Adrenal gland (tissue), 12 donors: ENCODE results near the gene TH. TPM values are rescaled to one million over a fixed set of nuclear protein-coding genes. Genes with fewer than 3 reads are reported as not detected.

Experiments
- DNase-seq, 7 donors: peaks; one replicate each; pipeline ENCODE4 v3.0.0-alpha.2; 2019 to 2020
- H3K27ac ChIP-seq, 5 donors: fragments of 200-600 bp; sonication (generic) in 4 of 5; 1 replicate in 3 of 5; 2 replicates in 2 of 5; pipeline versions ENCODE4 v1.5.1 to v1.8.0; 2016 to 2020; ENCODE audit warnings: mild to moderate bottlenecking in 1 of 5
- H3K27me3 ChIP-seq: fragments of 200-600 bp; 2 replicates; pipeline ENCODE4 v1.8.0; 2021
- H3K36me3 ChIP-seq, 2 donors: fragments of 200-600 bp; replicated peaks in 1 of 2; 1 replicate in 1 of 2; 2 replicates in 1 of 2; pipeline versions ENCODE4 v1.5.1 to v1.8.0; 2018 to 2022
- H3K4me1 ChIP-seq, 2 donors: fragments of 200-600 bp; replicated peaks in 1 of 2; 1 replicate in 1 of 2; 2 replicates in 1 of 2; pipeline versions ENCODE4 v1.5.1 to v1.8.0; 2018 to 2021
- H3K4me3 ChIP-seq, 4 donors: fragments of 200-600 bp; sonication (generic) in 3 of 4; one replicate each; pipeline ENCODE4 v1.5.1; 2016 to 2018
- H3K9me3 ChIP-seq, 3 donors: fragments of 200-600 bp; sonication (generic) in 1 of 3; replicated peaks in 1 of 3; 1 replicate in 2 of 3; 2 replicates in 1 of 3; pipeline versions ENCODE4 v1.5.1 to v1.8.0; 2016 to 2021
- POLR2A ChIP-seq, 2 donors: fragments of 450-650 bp; IDR thresholded peaks; one replicate each; pipeline ENCODE4 v1.6.1; 2017; ENCODE audit warnings: antibody characterized with exemption in 2 of 2, mild to moderate bottlenecking in 2 of 2, moderate library complexity in 1 of 2
- WGBS, 4 donors: extraction: QIAGEN DNeasy Blood & Tissue Kit in 2 of 4; methylation state at CpG; one replicate each; pipeline versions ENCODE4 v1.1.5 to v1.1.7; 2013 to 2017; 5-methylcytosine and 5-hydroxymethylcytosine counted together
- intact Hi-C, 2 donors: fragments of 100-400 bp; cut with DNase I; formaldehyde crosslinking; loops; one replicate each; pipeline versions ENCODE4 v1.14.1 to v1.15.0; 2022 to 2023
- polyA plus RNA-seq, 3 donors: library from polyadenylated mRNA; stranded (reverse); fragments of 200-250 nt in 2 of 3; fragments of 350-450 nt in 1 of 3; fragmentation: Illumina TruSeq in 1 of 3; extraction: RNeasy Lipid Tissue Mini Kit (QIAGEN cat#74804) in 1 of 3; gene quantifications; one replicate each; pipeline ENCODE4 v1.2.3, GENCODE V29; 2013 to 2014
- total RNA-seq, 9 donors: library from RNA; depleted of rRNA in 4 of 9; stranded (reverse); fragments of >200 nt in 4 of 9; fragments of 120-200 nt in 1 of 9; fragmentation: NEBNext Ultra II Directional in 1 of 9; extraction: Animal tissue kit (Norgen Biotek cat#: 25700) in 1 of 9; gene quantifications; one replicate each; pipeline versions ENCODE4 v1.1.0 to v1.2.4, GENCODE V29; 2013 to 2023
- TF ChIP-seq, protein P1 (sequence below), 6 experiments: fragments of 450-650 bp in 4 of 6; fragments of 200-600 bp in 2 of 6; sonication (generic) in 1 of 6; IDR thresholded peaks; 1 replicate in 5 of 6; 2 replicates in 1 of 6; pipeline versions ENCODE4 v1.5.1 to v1.8.0; 2016 to 2021; ENCODE audit warnings: antibody characterized with exemption in 6 of 6, mild to moderate bottlenecking in 2 of 6, moderate library complexity in 1 of 6
- donor health status: healthy with polysubstance abuse.
- donor health status: Bipolar disorder and iron deficiency.
- donor health status: DM: yes; HTN: yes; CAD: no.
- donor health status: DM: no; HTN: no; CAD: no.
- donor health status: DM: no; HTN: no; CAD: no.
- donor health status: DM: yes; HTN: yes; CAD: no.

The TH gene
- total and polyA plus RNA-seq, 12 donors, result 0.54 to 1,253 (median 55.2) TPM; not detected in 1

DNA sequence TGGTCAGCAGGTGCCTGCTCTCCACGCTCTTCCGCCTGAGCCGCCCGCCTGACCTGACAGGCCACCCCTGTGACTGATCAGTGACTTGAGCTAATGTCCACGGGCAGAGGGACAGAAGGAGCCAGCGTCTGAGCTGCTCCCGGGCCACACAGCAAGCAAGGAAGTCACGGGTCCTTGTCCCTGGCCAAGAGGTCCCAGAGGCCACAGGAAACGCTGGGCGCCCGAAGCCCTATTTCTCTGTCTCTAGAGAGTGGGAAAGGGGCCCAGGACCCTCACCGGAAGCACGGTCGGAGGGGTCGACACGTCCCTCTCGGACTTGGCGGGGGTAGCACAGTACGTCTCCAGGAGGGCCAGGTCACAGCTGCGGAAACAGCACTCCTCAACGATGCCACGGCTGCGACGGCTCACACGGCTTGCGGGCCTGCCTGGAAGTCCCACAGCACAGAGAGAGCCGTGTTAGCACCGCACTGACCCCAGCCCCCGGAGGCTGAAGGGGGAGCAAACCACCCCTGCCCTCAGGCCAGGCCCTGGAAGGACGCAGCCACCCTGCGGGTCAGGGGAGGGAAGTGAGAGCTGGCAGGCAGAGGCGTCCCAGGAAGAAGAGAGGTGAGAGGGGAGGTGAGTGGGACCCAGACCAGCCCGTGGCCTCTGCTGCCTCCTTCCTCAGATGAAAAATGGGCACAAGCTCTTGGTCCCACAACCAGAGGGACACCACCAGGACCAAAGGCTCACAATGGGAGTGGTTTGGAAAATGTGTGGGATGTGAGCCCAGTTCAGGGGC lies 38.2 kb downstream of the TH start:
- Histone ChIP-seq H3K4me1 (no peaks in the 10 kb centered on the region), H3K27me3 (peaks cover 28% of the 10 kb centered on the region), H3K36me3 (no peaks in the 10 kb centered on the region), H3K4me3 (no peak overlapping the region), H3K27ac (no peak overlapping the region), H3K9me3 (no peaks in the 10 kb centered on the region)
- intact Hi-C loops, result no loop called here
- TF ChIP-seq, protein P1, sequence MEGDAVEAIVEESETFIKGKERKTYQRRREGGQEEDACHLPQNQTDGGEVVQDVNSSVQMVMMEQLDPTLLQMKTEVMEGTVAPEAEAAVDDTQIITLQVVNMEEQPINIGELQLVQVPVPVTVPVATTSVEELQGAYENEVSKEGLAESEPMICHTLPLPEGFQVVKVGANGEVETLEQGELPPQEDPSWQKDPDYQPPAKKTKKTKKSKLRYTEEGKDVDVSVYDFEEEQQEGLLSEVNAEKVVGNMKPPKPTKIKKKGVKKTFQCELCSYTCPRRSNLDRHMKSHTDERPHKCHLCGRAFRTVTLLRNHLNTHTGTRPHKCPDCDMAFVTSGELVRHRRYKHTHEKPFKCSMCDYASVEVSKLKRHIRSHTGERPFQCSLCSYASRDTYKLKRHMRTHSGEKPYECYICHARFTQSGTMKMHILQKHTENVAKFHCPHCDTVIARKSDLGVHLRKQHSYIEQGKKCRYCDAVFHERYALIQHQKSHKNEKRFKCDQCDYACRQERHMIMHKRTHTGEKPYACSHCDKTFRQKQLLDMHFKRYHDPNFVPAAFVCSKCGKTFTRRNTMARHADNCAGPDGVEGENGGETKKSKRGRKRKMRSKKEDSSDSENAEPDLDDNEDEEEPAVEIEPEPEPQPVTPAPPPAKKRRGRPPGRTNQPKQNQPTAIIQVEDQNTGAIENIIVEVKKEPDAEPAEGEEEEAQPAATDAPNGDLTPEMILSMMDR (IDR thresholded peaks at IDR 0.05), result no peak
- no peak for TF ChIP-seq POLR2A (IDR thresholded peaks at IDR 0.05)
- peak in 1 of 7 donors; percentile 49 for DNase-seq
- WGBS, 4 donors, result 35 to 46% (median 42%) methylated on average over 9 to 33 of the region's 33 CpGs

DNA sequence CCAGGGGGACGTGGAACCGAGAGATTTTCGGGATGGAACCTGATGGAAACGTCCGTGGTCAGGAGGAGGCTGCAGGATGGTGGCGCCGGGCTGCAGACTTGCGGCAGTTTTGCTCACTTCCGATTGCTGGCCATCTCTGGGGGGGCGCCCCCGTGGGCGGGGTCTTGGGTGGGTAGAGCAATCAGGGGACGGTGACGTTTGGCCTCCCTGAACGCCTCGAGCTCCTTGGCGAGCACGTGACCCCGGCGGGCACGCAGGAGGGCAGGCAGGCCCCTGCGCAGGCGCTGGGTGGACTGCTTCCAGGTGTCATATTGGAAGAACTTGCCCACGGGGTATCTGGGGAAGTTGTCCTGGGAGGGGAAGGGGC lies 38.8 kb downstream of the TH start:
- Histone ChIP-seq H3K27me3 (peaks cover 27% of the 10 kb centered on the region), H3K4me1 (no peaks in the 10 kb centered on the region)
- intact Hi-C loops, result no loop called here

GRCh38 chr11:2132246-2132645 lies 39.4 kb downstream of the TH start:
- Histone ChIP-seq H3K4me3 (no peak overlapping the region), H3K9me3 (no peaks in the 10 kb centered on the region), H3K4me1 (no peaks in the 10 kb centered on the region), H3K27ac (no peak overlapping the region), H3K36me3 (no peaks in the 10 kb centered on the region), H3K27me3 (peaks cover 22% of the 10 kb centered on the region)
- WGBS, 4 donors, result 67 to 78% (median 72%) methylated on average over 6 of the region's 6 CpGs
- TF ChIP-seq, protein P1 (IDR thresholded peaks at IDR 0.05), result no peak
- no peak for TF ChIP-seq POLR2A (IDR thresholded peaks at IDR 0.05)
- intact Hi-C loops, result no loop called here
- no peak for DNase-seq

More for the DNA sequence above, 38.8 kb downstream of the TH start:
- no peak for TF ChIP-seq POLR2A (IDR thresholded peaks at IDR 0.05)
- TF ChIP-seq, protein P1 (IDR thresholded peaks at IDR 0.05), result no peak
- no peak overlapping the region for H3K27ac ChIP-seq
- H3K9me3 ChIP-seq, result no peaks in the 10 kb centered on the region
- no peak overlapping the region for H3K4me3 ChIP-seq
- WGBS, 4 donors, result 41 to 67% (median 56%) methylated on average over 7 to 24 of the region's 24 CpGs
- peak in 1 of 7 donors; percentile 52 for DNase-seq
- no peaks in the 10 kb centered on the region for H3K36me3 ChIP-seq

GRCh38 chr11:2131371-2132236 lies 40.0 kb downstream of the TH start:
- Histone ChIP-seq H3K36me3 (no peaks in the 10 kb centered on the region), H3K9me3 (no peaks in the 10 kb centered on the region), H3K4me1 (no peaks in the 10 kb centered on the region), H3K4me3 (no peak overlapping the region), H3K27me3 (peaks cover 22% of the 10 kb centered on the region), H3K27ac (no peak overlapping the region)
- WGBS, 4 donors, result 72 to 79% (median 74%) methylated on average over 23 to 28 of the region's 28 CpGs
- no peak for DNase-seq
- intact Hi-C loops, result no loop called here
- no peak for TF ChIP-seq POLR2A (IDR thresholded peaks at IDR 0.05)
- TF ChIP-seq, protein P1 (IDR thresholded peaks at IDR 0.05), result no peak
